Measurements from ENCODE around the gene TEX26.

Gene TEX26

GRCh38 chr13:31005066-31005465 lies 72.6 kb downstream of the TEX26 start:
- H3K9me3 ChIP-seq (replicated peaks; ENCODE audit: insufficient read depth, low read length) = no peaks in the 10 kb centered on the region
- no peaks in the 10 kb centered on the region for H3K79me2 ChIP-seq (ENCODE audit: low read length)
- H3K27me3 ChIP-seq (replicated peaks; ENCODE audit: insufficient read depth, low read length) = no peaks in the 10 kb centered on the region
- no peaks in the 10 kb centered on the region for H4K20me1 ChIP-seq (ENCODE audit: insufficient read depth, low read length)
- H3K27ac ChIP-seq (ENCODE audit: low read length) = no peak overlapping the region
- H3F3A ChIP-seq (ENCODE audit: insufficient read depth, low read length) = no peaks in the 10 kb centered on the region
- H2AFZ ChIP-seq (ENCODE audit: low read length) = no peak overlapping the region
- no peaks in the 10 kb centered on the region for H3K36me3 ChIP-seq (replicated peaks; ENCODE audit: insufficient read depth, low read length)
- H3K4me1 ChIP-seq (ENCODE audit: low read length) = no peaks in the 10 kb centered on the region
- H3K9ac ChIP-seq (ENCODE audit: low read length) = no peak overlapping the region
- DNase-seq = no peak
- no peak overlapping the region for H3K4me2 ChIP-seq (ENCODE audit: low read depth, low read length)
- no peaks in the 10 kb centered on the region for H3K9me2 ChIP-seq (replicated peaks; ENCODE audit: insufficient read depth, low read length)
- TF ChIP-seq CTCF (IDR thresholded peaks at IDR 0.05; ENCODE audit: low read length) (no peak), EZH2 (optimal IDR thresholded peaks at IDR 0.05; ENCODE audit: low read depth, low read length) (no peak), EZH2phosphoT487 (IDR thresholded peaks at IDR 0.05; ENCODE audit: low read length) (no peak)
- H3K4me3 ChIP-seq (ENCODE audit: low read length) = no peak overlapping the region

- no peak overlapping the region for H3K9ac ChIP-seq (ENCODE audit: low read length)
- H3K79me2 ChIP-seq (ENCODE audit: low read length) = no peaks in the 10 kb centered on the region
- H3K4me3 ChIP-seq (ENCODE audit: low read length) = no peak overlapping the region
- no peaks in the 10 kb centered on the region for H3K36me3 ChIP-seq (replicated peaks; ENCODE audit: insufficient read depth, low read length)
- no peak for DNase-seq
- no peaks in the 10 kb centered on the region for H3F3A ChIP-seq (ENCODE audit: insufficient read depth, low read length)
- H3K9me3 ChIP-seq (replicated peaks; ENCODE audit: insufficient read depth, low read length) = no peaks in the 10 kb centered on the region
- H4K20me1 ChIP-seq (ENCODE audit: insufficient read depth, low read length) = no peaks in the 10 kb centered on the region
- no peaks in the 10 kb centered on the region for H3K27me3 ChIP-seq (replicated peaks; ENCODE audit: insufficient read depth, low read length)
- H3K27ac ChIP-seq (ENCODE audit: low read length) = no peak overlapping the region
- no peak overlapping the region for H2AFZ ChIP-seq (ENCODE audit: low read length)
- H3K4me2 ChIP-seq (ENCODE audit: low read depth, low read length) = no peak overlapping the region
- no peaks in the 10 kb centered on the region for H3K4me1 ChIP-seq (ENCODE audit: low read length)
- no peak for TF ChIP-seq CTCF (IDR thresholded peaks at IDR 0.05; ENCODE audit: low read length)
- no peak for TF ChIP-seq EZH2phosphoT487 (IDR thresholded peaks at IDR 0.05; ENCODE audit: low read length)
- no peak for TF ChIP-seq EZH2 (optimal IDR thresholded peaks at IDR 0.05; ENCODE audit: low read depth, low read length)
- H3K9me2 ChIP-seq (replicated peaks; ENCODE audit: insufficient read depth, low read length) = no peaks in the 10 kb centered on the region
These were observed 75.0 kb downstream of the TEX26 start for GRCh38 chr13:31007417-31007816.

- Histone ChIP-seq H3K79me2 (ENCODE audit: low read length) (no peaks in the 10 kb centered on the region), H3K4me1 (ENCODE audit: low read length) (no peaks in the 10 kb centered on the region), H3K9me2 (replicated peaks; ENCODE audit: insufficient read depth, low read length) (no peaks in the 10 kb centered on the region), H3K27ac (ENCODE audit: low read length) (no peak overlapping the region), H3K4me2 (ENCODE audit: low read depth, low read length) (no peak overlapping the region), H4K20me1 (ENCODE audit: insufficient read depth, low read length) (no peaks in the 10 kb centered on the region), H2AFZ (ENCODE audit: low read length) (no peak overlapping the region), H3K27me3 (replicated peaks; ENCODE audit: insufficient read depth, low read length) (no peaks in the 10 kb centered on the region), H3F3A (ENCODE audit: insufficient read depth, low read length) (no peaks in the 10 kb centered on the region), H3K36me3 (replicated peaks; ENCODE audit: insufficient read depth, low read length) (no peaks in the 10 kb centered on the region), H3K4me3 (ENCODE audit: low read length) (no peak overlapping the region), H3K9me3 (replicated peaks; ENCODE audit: insufficient read depth, low read length) (no peaks in the 10 kb centered on the region), H3K9ac (ENCODE audit: low read length) (no peak overlapping the region)
- no peak for DNase-seq
- TF ChIP-seq EZH2 (optimal IDR thresholded peaks at IDR 0.05; ENCODE audit: low read depth, low read length) (no peak), EZH2phosphoT487 (IDR thresholded peaks at IDR 0.05; ENCODE audit: low read length) (no peak), CTCF (IDR thresholded peaks at IDR 0.05; ENCODE audit: low read length) (no peak)
These were observed 76.1 kb downstream of the TEX26 start for GRCh38 chr13:31008400-31009115.

Data from MM.1S (cell line).